ENCODE data around the gene AKAP13. TPM values are rescaled to one million over a fixed set of nuclear protein-coding genes. Genes with fewer than 3 reads are reported as not detected.

The AKAP13 gene
- polyA plus RNA-seq, 1 donor from 2014 or later = 152 TPM

DNA sequence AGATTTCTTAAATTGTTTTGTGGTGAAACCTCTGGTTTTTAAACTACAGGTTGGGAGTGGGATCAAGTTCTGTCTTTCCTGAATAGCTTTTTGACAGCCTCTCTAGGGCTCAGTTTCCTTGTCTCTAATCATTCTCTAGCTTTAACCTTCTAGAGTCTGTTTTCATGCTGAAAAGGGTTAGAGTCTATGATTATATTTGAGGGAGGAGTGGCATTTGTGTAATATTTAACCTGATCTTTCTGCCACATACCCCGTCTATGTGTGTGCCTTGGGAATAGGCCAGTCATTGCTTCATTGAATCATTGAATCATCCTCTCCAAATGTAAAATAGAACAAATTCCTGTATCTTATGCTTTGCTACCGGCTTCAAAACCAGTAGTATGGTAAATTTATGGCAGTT lies 209.4 kb downstream of the AKAP13 start:
- H3K4me1 Mint-ChIP-seq = peaks cover 12 to 18% (median 18%) of the 10 kb centered on the region in 3 donors
- H3K4me3 Mint-ChIP-seq = no peak overlapping the region
- peak overlapping the region in 1 of 3 donors; percentile 48 for H3K27ac Mint-ChIP-seq
- H3K9me3 Mint-ChIP-seq = no peaks in the 10 kb centered on the region
- no peaks in the 10 kb centered on the region for H3K27me3 Mint-ChIP-seq
- H3K36me3 Mint-ChIP-seq = peaks cover 5% of the 10 kb centered on the region

DNA sequence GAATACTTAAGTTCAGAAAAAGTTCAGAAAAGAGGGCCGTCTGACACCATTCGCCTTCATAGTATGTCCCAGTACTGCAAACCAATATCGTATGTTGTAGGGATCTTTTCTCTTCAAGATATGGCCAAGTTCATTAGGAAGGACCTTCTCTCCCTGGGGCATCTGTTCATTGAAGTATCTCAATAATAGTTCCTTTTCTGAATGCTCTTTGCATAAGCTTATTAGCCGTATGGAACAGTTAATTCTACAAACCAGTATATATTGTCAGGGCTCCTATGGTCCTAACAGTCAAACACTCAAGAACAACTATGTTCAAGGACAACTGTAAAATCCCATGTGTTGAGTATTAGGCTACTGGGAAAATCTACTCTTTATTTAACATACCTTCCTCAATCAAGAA lies 211.2 kb downstream of the AKAP13 start:
- no peaks in the 10 kb centered on the region for H3K9me3 Mint-ChIP-seq
- no peak overlapping the region for H3K27ac Mint-ChIP-seq

DNA sequence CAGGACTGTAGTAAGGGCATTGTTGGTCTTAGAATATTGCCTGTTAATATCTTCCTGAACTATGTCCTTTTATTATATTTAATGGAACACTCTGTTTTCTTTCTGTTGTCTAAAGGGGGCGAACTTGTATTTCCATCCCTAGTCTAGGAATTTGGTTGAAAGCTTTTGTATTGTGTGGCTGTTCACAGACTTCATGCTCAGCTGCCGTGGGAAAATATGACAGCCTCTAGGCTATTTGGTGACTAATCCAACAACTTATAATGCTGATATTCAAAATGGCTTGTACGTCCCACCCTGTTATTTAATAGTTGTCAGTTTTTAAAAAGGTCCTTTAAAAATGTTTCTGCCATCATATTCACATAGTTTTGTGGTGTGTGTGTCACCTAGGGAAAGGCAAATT lies 211.7 kb downstream of the AKAP13 start:
- Mint-ChIP-seq H3K36me3 (peaks cover 2% of the 10 kb centered on the region), H3K4me3 (no peak overlapping the region), H3K27me3 (no peaks in the 10 kb centered on the region), H3K9me3 (no peaks in the 10 kb centered on the region), H3K4me1 (peaks cover 3 to 12% (median 11%) of the 10 kb centered on the region in 3 donors), H3K27ac (no peak overlapping the region)

More for the DNA sequence above, 211.2 kb downstream of the AKAP13 start:
- peaks cover 2 to 10% (median 8%) of the 10 kb centered on the region in 3 donors for H3K4me1 Mint-ChIP-seq
- no peaks in the 10 kb centered on the region for H3K27me3 Mint-ChIP-seq
- peaks cover 2% of the 10 kb centered on the region for H3K36me3 Mint-ChIP-seq
- H3K4me3 Mint-ChIP-seq = no peak overlapping the region

DNA sequence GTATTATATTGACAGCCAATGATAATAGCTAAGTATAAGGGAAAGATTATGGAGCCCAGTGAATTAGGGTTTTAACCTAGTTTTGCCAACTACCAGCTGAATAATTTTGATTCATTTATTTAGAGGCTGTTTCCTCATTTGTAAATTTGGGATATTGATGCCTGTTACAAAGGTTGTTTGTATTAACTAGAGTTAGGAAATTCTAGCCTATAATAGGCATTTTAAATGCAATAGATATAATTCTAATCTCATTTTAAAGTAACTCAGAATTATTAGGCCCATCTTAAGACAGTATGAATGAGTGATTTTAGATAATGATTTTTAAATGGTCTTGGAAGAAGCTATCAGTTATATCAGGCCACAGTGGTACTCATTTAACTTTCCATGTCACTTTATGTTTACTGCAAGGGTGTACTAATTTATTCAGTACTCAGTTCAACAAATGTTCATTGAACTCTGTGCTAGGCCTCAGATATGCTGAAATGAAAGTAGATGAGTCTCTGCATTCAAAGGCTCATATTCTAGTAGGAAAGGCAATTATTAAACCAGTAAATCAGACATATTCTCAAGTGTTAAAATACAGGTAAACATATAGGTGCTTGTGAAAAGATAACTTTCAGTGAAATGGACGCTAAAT lies 213.5 kb downstream of the AKAP13 start:
- no peak overlapping the region for H3K27ac Mint-ChIP-seq
- H3K27me3 Mint-ChIP-seq = no peaks in the 10 kb centered on the region
- peaks cover 3 to 19% (median 14%) of the 10 kb centered on the region in 3 donors for H3K4me1 Mint-ChIP-seq

DNA sequence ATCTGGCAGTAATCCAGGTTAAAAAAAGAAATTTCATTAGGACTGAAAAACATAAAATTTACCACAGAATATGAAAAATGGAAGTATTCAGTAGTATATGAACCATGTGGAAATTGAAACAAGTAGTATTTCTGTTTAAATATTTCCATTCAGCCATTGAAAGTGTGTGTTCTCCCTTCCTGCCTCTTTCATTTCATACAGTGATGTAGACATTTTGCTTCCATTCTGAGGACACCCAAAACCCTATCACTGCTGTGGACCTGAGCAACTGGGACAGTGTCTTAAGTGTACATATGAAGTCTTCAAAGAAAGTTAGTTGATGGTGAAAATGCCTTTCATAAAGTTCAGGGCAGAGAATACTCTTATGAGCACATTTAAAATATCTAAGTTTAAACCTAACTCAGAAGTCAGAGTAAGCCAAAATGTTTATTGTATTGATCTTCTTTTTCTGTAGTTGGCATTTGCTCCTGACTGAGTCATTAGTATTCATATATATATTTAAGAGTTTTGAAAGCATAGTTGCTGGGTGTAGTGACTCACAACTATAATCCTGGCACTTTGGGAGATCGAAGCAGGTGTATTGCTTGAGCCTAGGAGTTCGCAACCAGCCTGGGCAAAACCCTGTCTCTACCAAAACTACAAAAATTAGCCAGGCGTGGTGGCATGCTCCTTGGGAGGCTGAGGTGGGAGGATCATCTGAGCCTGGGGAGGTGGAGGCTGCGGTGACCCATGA lies 215.6 kb downstream of the AKAP13 start:
- H3K36me3 Mint-ChIP-seq = peaks cover 4% of the 10 kb centered on the region
- peaks cover 5 to 24% (median 16%) of the 10 kb centered on the region in 3 donors for H3K4me1 Mint-ChIP-seq
- H3K27me3 Mint-ChIP-seq = no peaks in the 10 kb centered on the region
- no peak overlapping the region for H3K4me3 Mint-ChIP-seq
- H3K27ac Mint-ChIP-seq = no peak overlapping the region
- H3K9me3 Mint-ChIP-seq = no peaks in the 10 kb centered on the region

More for the DNA sequence above, 213.5 kb downstream of the AKAP13 start:
- H3K9me3 Mint-ChIP-seq = no peaks in the 10 kb centered on the region
- no peak overlapping the region for H3K4me3 Mint-ChIP-seq
- H3K36me3 Mint-ChIP-seq = peaks cover 2% of the 10 kb centered on the region

DNA sequence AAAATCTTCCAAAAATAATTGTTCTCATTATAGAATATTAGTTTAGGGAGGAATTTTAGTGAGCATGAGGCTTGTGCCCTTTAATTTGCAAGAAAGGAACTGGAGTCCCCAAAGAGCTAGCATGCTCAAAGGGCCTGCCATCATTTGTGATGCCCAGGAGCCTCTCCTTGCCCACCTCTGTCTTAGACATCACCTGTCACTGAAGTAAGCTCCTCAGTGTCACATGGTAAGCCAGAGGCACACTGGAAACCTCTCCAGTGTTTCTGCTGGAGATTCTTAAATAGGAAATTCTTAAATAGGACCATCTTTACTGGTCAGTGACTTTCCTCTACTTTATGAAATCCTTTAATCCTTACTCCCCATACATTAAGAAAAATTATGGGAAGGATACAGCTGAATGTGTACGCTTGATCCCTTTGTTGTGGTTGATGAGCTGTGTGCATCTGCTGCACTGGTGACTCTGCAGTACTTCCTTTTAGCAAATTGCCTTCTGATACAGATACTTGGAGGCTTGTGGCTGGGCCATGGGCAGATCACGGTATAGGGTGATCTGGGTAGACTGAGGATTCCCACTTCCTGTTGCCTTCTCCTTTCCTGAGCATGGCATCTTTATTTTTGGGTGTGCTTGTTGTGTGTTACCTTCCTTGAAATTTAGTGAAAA lies 216.9 kb downstream of the AKAP13 start:
- Mint-ChIP-seq H3K4me1 (peaks cover 5 to 18% (median 12%) of the 10 kb centered on the region in 3 donors), H3K27me3 (no peaks in the 10 kb centered on the region), H3K27ac (no peak overlapping the region), H3K9me3 (no peaks in the 10 kb centered on the region), H3K36me3 (peaks cover 1% of the 10 kb centered on the region), H3K4me3 (no peak overlapping the region)

DNA sequence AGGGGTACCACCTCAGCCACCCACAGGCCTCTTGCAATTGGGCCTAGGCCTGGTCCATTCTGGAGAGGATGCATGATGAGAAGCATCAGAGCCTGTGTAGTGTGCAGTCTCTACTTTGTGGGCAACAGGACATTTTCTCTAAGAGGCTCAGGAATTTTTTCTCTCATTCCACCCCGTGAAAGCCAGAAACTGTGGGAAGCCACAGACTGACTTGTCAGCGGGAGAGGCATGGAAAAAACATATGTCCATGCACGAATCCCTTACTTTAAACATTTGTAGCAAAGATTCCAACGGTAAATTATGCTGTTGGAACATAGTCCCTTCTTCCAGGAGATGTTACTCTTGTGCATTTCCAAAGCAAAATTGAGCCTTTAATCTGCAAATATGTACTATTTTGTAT lies 217.8 kb downstream of the AKAP13 start:
- Mint-ChIP-seq H3K27ac (peak overlapping the region in 1 of 3 donors; percentile 82), H3K27me3 (no peaks in the 10 kb centered on the region), H3K9me3 (no peaks in the 10 kb centered on the region), H3K36me3 (peaks cover 1% of the 10 kb centered on the region), H3K4me3 (peak overlapping the region in 1 of 4 donors; percentile 39), H3K4me1 (peaks cover 5 to 18% (median 12%) of the 10 kb centered on the region in 3 donors)

DNA sequence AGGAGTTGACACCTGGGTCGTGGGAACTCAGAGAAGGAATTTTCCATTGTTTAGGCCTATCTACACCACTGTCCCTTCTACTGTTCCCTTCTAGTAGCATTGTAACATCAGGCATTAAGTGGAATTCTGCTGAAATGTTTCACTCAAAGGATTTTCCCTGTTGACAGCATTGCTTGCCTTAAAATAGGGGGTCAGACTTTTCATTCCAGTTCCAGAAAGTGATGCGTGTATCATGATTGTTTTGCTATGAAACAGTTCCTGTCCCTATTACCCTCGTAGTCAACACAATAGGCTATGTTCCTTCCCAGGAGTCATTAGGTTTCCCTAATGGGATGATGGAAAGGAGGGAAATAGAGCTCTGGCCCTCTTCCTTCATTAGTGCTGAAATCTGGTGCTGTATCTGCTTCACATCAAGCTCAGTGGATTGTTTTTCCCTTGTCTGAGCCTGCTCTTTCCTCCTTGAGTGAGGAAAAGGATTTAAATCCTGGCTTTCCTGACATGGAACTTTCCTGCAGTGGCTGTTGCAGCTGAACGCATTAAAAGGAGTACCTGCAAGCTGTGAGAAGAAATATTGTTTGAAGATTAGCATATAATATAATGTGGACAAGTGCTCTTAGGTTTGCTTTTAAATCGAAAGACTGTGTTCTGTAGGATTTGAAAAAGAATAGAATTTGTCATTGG lies 218.5 kb downstream of the AKAP13 start:
- Mint-ChIP-seq H3K4me3 (no peak overlapping the region), H3K4me1 (peaks cover 5 to 18% (median 15%) of the 10 kb centered on the region in 3 donors), H3K9me3 (no peaks in the 10 kb centered on the region), H3K36me3 (peaks cover 4% of the 10 kb centered on the region), H3K27ac (peak overlapping the region in 1 of 3 donors; percentile 82), H3K27me3 (no peaks in the 10 kb centered on the region)

DNA sequence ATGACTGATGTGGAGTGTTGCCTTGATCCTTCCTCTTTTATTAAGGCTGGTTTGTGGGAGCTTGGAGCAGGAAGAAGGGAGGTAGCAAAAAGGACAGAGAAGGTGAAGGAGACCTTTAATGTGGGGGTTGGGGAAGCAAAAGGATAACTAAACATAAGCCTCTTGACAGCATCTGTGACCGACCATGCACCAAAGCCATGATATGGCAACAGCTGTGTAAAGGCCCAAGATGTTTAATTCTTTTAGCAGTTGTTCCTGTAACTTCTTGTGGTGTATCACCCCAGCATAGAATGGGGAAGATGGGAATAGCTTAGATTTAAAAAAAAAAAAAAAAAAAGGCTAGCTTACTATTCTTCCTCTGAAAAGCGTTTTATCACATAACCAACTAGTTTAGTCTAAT lies 219.6 kb downstream of the AKAP13 start:
- no peak overlapping the region for H3K4me3 Mint-ChIP-seq
- no peaks in the 10 kb centered on the region for H3K9me3 Mint-ChIP-seq
- no peak overlapping the region for H3K27ac Mint-ChIP-seq
- peaks cover 4% of the 10 kb centered on the region for H3K36me3 Mint-ChIP-seq
- H3K27me3 Mint-ChIP-seq = no peaks in the 10 kb centered on the region
- peaks cover 6 to 18% (median 16%) of the 10 kb centered on the region in 3 donors for H3K4me1 Mint-ChIP-seq

DNA sequence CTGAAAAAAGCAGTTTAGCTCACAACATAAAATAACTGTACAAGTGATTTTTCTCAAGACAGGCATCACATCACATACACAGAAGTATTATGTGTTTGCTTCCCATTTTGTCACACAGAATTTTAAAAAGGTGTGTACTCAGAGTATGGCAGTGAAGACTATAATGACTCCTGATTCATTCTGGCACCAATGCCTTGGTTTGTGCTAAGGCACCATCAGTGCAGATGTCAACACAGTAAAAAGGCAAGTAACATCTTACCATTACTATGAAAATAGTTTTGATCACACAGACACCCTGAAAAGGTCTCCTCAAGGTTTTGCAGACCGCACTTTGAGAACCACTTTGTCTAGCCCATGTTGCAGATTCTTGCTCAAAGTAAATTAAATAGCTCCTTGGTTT lies 222.8 kb downstream of the AKAP13 start:
- Mint-ChIP-seq H3K36me3 (peaks cover 6% of the 10 kb centered on the region), H3K4me1 (peaks cover 4 to 21% (median 14%) of the 10 kb centered on the region in 3 donors), H3K27me3 (no peaks in the 10 kb centered on the region), H3K4me3 (no peak overlapping the region), H3K27ac (no peak overlapping the region), H3K9me3 (no peaks in the 10 kb centered on the region)

DNA sequence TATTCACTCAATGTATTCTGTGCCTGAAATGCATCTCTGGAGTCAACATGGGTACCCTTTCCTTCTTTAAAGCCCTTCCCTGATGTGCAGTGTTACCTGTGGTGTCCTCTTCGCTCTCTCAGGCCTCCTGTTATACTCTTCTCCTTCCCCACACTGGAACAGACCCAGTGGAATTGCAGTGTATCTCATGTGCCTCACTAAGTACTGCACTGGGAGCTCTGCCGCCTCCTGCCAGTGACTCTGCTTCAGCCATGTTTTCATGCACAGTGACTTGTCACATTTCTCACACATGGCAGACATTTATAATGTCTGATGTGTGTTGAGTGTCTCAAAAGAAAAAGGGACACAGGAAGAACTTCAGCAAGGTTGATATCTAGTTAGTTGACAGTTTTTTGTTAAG lies 223.3 kb downstream of the AKAP13 start:
- Mint-ChIP-seq H3K4me3 (no peak overlapping the region), H3K9me3 (no peaks in the 10 kb centered on the region), H3K36me3 (peaks cover 6% of the 10 kb centered on the region), H3K27ac (no peak overlapping the region), H3K4me1 (peaks cover 4 to 21% (median 14%) of the 10 kb centered on the region in 3 donors), H3K27me3 (no peaks in the 10 kb centered on the region)

DNA sequence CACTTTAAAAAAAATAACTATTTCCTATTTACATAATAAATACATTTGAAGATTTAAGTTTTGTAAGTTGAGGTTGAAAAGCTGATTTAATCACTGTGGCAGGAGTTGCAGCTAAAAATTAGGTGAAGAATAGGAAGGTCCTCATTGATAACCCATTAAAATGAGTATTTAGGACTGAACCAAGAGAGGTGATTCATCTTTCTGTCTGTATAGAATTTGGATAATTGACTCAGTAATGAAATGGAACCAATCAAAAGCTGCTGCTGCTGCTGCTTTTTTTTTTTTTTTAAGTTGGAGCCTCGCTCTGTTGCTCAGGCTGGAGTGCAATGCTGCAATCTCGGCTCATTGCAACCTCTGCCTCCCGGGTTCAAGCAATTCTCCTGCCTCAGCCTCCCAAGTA lies 223.8 kb downstream of the AKAP13 start:
- no peak overlapping the region for H3K27ac Mint-ChIP-seq
- H3K4me1 Mint-ChIP-seq = peaks cover 4 to 21% (median 12%) of the 10 kb centered on the region in 3 donors
- no peak overlapping the region for H3K4me3 Mint-ChIP-seq
- no peaks in the 10 kb centered on the region for H3K9me3 Mint-ChIP-seq
- no peaks in the 10 kb centered on the region for H3K27me3 Mint-ChIP-seq
- peaks cover 6% of the 10 kb centered on the region for H3K36me3 Mint-ChIP-seq

DNA sequence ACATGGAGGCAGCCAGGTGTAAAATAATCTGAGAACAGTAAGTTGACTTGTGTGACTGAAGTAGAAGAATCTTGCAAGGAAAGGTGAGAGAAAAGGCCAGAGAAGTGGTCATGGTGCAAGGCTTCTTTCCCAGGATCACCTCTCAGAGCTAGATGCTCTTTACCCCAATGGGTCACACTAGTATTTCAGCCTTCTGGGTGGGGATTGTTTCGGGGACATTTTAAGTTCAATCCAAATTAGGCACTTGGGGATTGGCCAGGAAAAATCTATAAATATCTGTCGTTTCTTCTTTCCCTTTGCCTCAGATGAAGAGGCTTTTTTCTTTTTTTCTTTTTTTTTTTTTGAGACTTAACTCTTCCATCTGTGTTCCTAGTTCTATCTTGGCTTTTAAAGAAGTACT lies 226.3 kb downstream of the AKAP13 start:
- Mint-ChIP-seq H3K4me3 (peak overlapping the region in 1 of 4 donors; percentile 45), H3K27me3 (no peaks in the 10 kb centered on the region), H3K9me3 (no peaks in the 10 kb centered on the region), H3K4me1 (peaks cover 3 to 19% (median 14%) of the 10 kb centered on the region in 3 donors), H3K36me3 (peaks cover 5% of the 10 kb centered on the region), H3K27ac (no peak overlapping the region)

DNA sequence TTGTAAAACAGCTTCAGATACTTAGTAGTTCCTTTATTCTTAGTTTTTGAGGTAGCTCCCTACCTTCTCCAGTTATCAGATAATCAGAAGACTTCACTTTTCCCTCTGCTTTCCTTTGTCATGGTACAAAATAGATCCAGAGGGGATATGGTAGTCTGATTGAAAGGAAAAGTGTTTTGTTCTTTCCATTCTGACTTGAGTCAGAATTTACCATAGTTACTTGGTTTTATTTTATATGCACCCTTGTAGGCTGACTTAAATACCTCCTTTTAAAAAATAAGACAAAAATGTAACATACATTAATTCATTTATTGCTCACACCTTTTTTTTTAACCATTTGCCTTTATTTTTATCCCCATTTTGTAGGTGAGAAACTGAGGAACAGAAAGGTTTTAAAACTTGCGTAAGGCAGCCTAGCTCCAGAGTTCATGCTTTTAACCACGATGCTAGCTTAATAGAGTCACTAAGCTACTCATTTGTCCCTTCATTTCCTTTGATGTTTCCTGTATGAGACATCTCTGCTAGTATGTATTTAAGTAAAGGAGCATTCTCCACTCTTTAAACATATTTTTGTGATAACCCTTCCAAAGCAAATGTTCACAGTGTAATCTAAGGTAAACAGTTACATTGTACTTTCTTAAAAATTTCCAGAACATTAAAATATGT lies 226.9 kb downstream of the AKAP13 start:
- H3K4me1 Mint-ChIP-seq = peaks cover 3 to 19% (median 16%) of the 10 kb centered on the region in 3 donors
- H3K4me3 Mint-ChIP-seq = peak overlapping the region in 1 of 4 donors; percentile 9
- no peaks in the 10 kb centered on the region for H3K9me3 Mint-ChIP-seq

More for the DNA sequence above, 226.9 kb downstream of the AKAP13 start:
- peaks cover 5% of the 10 kb centered on the region for H3K36me3 Mint-ChIP-seq
- H3K27ac Mint-ChIP-seq = no peak overlapping the region
- no peaks in the 10 kb centered on the region for H3K27me3 Mint-ChIP-seq
